Ramos (cell line): Measurements from ENCODE around the gene NRG3.

Experiments
- in situ Hi-C: fragments of 300-500 bp; cut with MboI; formaldehyde crosslinking; loops from one replicate; pipeline ENCODE4 v1.14.3; 2022; ENCODE audit warnings: low sequenced_read_pairs; ENCODE audit not compliant: unreplicated experiment

NRG3 gene

GRCh38 chr10:81874875-81875466 lies at the start of gene NRG3:
Gene NRG3 (plus strand): TSS chr10:81875194.
- in situ Hi-C loops: no loop called here

- in situ Hi-C loops: no loop called here
These were observed 46.7 kb upstream of the NRG3 start for GRCh38 chr10:81828251-81828650.

- in situ Hi-C loops: no loop called here
These were observed 43.9 kb upstream of the NRG3 start for GRCh38 chr10:81831060-81831459.

GRCh38 chr10:81838950-81839349 lies 36.0 kb upstream of the NRG3 start:
- in situ Hi-C loops: no loop called here

- in situ Hi-C loops: no loop called here
These were observed 32.0 kb upstream of the NRG3 start for GRCh38 chr10:81843042-81843441.

GRCh38 chr10:81847675-81848074 lies 27.3 kb upstream of the NRG3 start:
- in situ Hi-C loops: no loop called here

- in situ Hi-C loops: no loop called here
These were observed 26.5 kb upstream of the NRG3 start for GRCh38 chr10:81848514-81848913.

GRCh38 chr10:81848931-81849330 lies 26.1 kb upstream of the NRG3 start:
- in situ Hi-C loops: no loop called here

- in situ Hi-C loops: no loop called here
These were observed 12.4 kb upstream of the NRG3 start for GRCh38 chr10:81862596-81862995.

- in situ Hi-C loops: no loop called here
These were observed 11.2 kb upstream of the NRG3 start for GRCh38 chr10:81863771-81864170.

GRCh38 chr10:81865581-81865980 lies 9.4 kb upstream of the NRG3 start:
- in situ Hi-C loops: no loop called here

- in situ Hi-C loops: no loop called here
These were observed 8.2 kb upstream of the NRG3 start for GRCh38 chr10:81866753-81867152.

GRCh38 chr10:81870472-81870871 lies 4.5 kb upstream of the NRG3 start:
- in situ Hi-C loops: no loop called here

- in situ Hi-C loops: no loop called here
These were observed 3.4 kb upstream of the NRG3 start for GRCh38 chr10:81871558-81871957.

GRCh38 chr10:81872206-81872862 lies 2.7 kb upstream of the NRG3 start:
- in situ Hi-C loops: no loop called here

GRCh38 chr10:81873231-81873931 lies 1.6 kb upstream of the NRG3 start:
- in situ Hi-C loops: no loop called here

- in situ Hi-C loops: no loop called here
These were observed 820 bp upstream of the NRG3 start for GRCh38 chr10:81873932-81874816.

- in situ Hi-C loops: no loop called here
These were observed 666 bp downstream of the NRG3 start for GRCh38 chr10:81875467-81876252.

GRCh38 chr10:81876253-81877077 lies 1.5 kb downstream of the NRG3 start:
- in situ Hi-C loops: no loop called here
